Mucosa of rectum (tissue), 2 donors: Measurements from ENCODE around the gene TUBA1A.
"Not testable (repeated sequence)": the region's sequence is repeated elsewhere in the genome, so short reads cannot be mapped to it uniquely, and the experiment has no call there.

ENCODE experiments used
- H3K27ac ChIP-seq, 2 donors: one replicate each; pipeline ENCODE4 v1.7.0; 2013; ENCODE audit warnings: inconsistent platforms in 2 of 2, low read depth in 2 of 2, low read length in 2 of 2
- H3K27me3 ChIP-seq, 2 donors: one replicate each; pipeline ENCODE4 v1.7.0; 2013; ENCODE audit warnings: low read length in 2 of 2; ENCODE audit not compliant: control insufficient read depth in 2 of 2, insufficient read depth in 2 of 2
- H3K36me3 ChIP-seq, 2 donors: one replicate each; pipeline ENCODE4 v1.7.0; 2013; ENCODE audit warnings: low read length in 2 of 2; ENCODE audit not compliant: control insufficient read depth in 2 of 2, insufficient read depth in 2 of 2
- H3K4me1 ChIP-seq, 2 donors: one replicate each; pipeline ENCODE4 v1.7.0; 2013; ENCODE audit warnings: low read length in 2 of 2, mild to moderate bottlenecking in 1 of 2; ENCODE audit not compliant: control insufficient read depth in 2 of 2, insufficient read depth in 2 of 2
- H3K4me3 ChIP-seq, 2 donors: one replicate each; pipeline ENCODE4 v1.7.0; 2013; ENCODE audit warnings: low read length in 2 of 2
- H3K9ac ChIP-seq, 2 donors: one replicate each; pipeline ENCODE4 v1.7.0; 2013; ENCODE audit warnings: low read length in 2 of 2, low read depth in 1 of 2, mild to moderate bottlenecking in 1 of 2
- H3K9me3 ChIP-seq, 2 donors: one replicate each; pipeline ENCODE4 v1.7.0; 2013; ENCODE audit warnings: low read length in 2 of 2; ENCODE audit not compliant: control insufficient read depth in 2 of 2
- donor health status: healthy.
- donor health status: Normal muscosa, but diverticular disease.

Gene TUBA1A

DNA sequence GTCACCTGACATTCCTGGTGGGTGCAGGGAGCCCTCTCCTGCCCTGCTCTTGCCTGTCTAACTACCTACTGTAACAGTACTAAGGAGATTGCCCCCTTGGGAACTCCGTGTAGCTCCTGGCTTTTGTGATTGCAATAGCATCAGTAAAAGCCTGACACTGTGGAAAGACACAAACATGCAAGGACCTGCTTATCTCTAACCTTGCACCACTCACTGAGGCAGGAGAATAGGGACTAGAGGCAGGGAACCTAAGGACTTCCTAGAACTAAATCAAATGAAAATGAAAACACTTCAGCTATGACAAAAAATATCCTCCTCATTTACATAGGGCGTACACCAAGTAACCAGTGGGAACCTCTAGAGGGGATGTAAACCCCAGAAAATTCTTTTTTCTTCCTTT is 28.5 kb downstream of the TUBA1A start:
- no peaks in the 10 kb centered on the region for H3K27me3 ChIP-seq

GRCh38 chr12:49154221-49154620 is 34.7 kb downstream of the TUBA1A start:
- Histone ChIP-seq H3K9me3 (no peaks in the 10 kb centered on the region), H3K27me3 (no peaks in the 10 kb centered on the region), H3K36me3 (no peaks in the 10 kb centered on the region), H3K27ac (no peak overlapping the region), H3K9ac (no peak overlapping the region), H3K4me1 (no peaks in the 10 kb centered on the region), H3K4me3 (no peak overlapping the region)

More for the DNA sequence above, 28.5 kb downstream of the TUBA1A start:
- Histone ChIP-seq H3K36me3 (no peaks in the 10 kb centered on the region), H3K4me1 (no peaks in the 10 kb centered on the region), H3K9ac (no peak overlapping the region), H3K27ac (no peak overlapping the region), H3K4me3 (no peak overlapping the region), H3K9me3 (no peaks in the 10 kb centered on the region)

GRCh38 chr12:49147384-49147783 is 41.5 kb downstream of the TUBA1A start:
- Histone ChIP-seq H3K27me3 (no peaks in the 10 kb centered on the region), H3K9ac (no peak overlapping the region), H3K4me1 (no peaks in the 10 kb centered on the region), H3K36me3 (no peaks in the 10 kb centered on the region), H3K9me3 (no peaks in the 10 kb centered on the region), H3K27ac (no peak overlapping the region), H3K4me3 (no peak overlapping the region)

GRCh38 chr12:49146406-49146805 is 42.5 kb downstream of the TUBA1A start:
- Histone ChIP-seq H3K27me3 (no peaks in the 10 kb centered on the region), H3K4me1 (no peaks in the 10 kb centered on the region), H3K36me3 (no peaks in the 10 kb centered on the region), H3K9ac (no peak overlapping the region), H3K9me3 (no peaks in the 10 kb centered on the region), H3K4me3 (no peak overlapping the region), H3K27ac (no peak overlapping the region)

DNA sequence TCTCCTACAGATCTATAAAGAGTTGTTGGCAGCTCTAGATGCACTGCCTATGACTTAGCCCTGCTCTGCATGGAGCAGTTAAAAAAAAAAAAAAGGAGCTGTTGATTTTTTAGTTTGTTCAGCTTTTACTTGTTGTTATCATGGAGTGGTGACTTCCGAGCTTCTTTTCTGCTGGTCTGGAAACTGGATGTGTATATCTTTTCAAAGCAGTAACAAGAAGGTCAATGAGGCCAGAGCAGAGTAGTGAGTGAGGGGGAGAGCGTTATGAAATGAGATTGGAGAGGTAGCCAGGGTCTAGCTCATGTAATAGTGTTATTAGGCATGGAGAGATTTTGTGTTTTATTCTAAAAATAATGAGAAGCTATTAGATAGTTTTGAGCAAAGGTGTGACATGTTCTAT is 44.5 kb downstream of the TUBA1A start:
- Histone ChIP-seq H3K9ac (no peak overlapping the region), H3K27ac (no peak overlapping the region), H3K36me3 (no peaks in the 10 kb centered on the region), H3K27me3 (no peaks in the 10 kb centered on the region), H3K9me3 (no peaks in the 10 kb centered on the region), H3K4me3 (no peak overlapping the region), H3K4me1 (no peaks in the 10 kb centered on the region)

- Histone ChIP-seq H3K27me3 (no peaks in the 10 kb centered on the region), H3K4me1 (no peaks in the 10 kb centered on the region), H3K27ac (no peak overlapping the region), H3K9me3 (no peaks in the 10 kb centered on the region), H3K4me3 (no peak overlapping the region), H3K36me3 (no peaks in the 10 kb centered on the region), H3K9ac (no peak overlapping the region)
Measured at GRCh38 chr12:49138999-49139398, 49.9 kb downstream of the TUBA1A start.

DNA sequence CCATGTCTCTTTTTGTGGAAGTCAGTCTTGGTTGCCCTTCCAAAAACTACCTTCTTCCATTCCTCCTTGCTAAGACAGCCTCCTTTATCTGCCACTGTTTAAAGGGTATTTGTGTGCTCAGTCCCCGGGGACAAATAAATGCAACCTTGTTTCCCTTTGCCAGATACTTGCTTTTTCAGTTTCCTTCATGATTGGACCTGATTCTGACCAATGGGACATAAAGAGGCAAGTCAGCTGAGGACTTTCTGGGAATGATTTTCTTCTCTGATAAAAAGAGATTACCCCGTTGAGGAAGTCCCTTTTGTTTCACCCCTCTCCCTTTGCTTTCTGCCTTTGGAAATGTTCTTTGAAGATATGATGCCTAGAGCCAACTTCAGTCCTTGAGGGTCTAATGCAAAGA is 50.3 kb downstream of the TUBA1A start:
- Histone ChIP-seq H3K36me3 (no peaks in the 10 kb centered on the region), H3K4me1 (no peaks in the 10 kb centered on the region), H3K27ac (no peak overlapping the region), H3K9me3 (no peaks in the 10 kb centered on the region), H3K9ac (no peak overlapping the region), H3K27me3 (no peaks in the 10 kb centered on the region), H3K4me3 (no peak overlapping the region)

GRCh38 chr12:49137476-49137875 is 51.4 kb downstream of the TUBA1A start:
- H3K4me3 ChIP-seq = no peak overlapping the region
- H3K27ac ChIP-seq = no peak overlapping the region
- H3K36me3 ChIP-seq = no peaks in the 10 kb centered on the region
- H3K9ac ChIP-seq = no peak overlapping the region
- H3K9me3 ChIP-seq = no peaks in the 10 kb centered on the region
- no peaks in the 10 kb centered on the region for H3K27me3 ChIP-seq
- peaks cover 0 to 2% of the 10 kb centered on the region in 2 donors for H3K4me1 ChIP-seq

DNA sequence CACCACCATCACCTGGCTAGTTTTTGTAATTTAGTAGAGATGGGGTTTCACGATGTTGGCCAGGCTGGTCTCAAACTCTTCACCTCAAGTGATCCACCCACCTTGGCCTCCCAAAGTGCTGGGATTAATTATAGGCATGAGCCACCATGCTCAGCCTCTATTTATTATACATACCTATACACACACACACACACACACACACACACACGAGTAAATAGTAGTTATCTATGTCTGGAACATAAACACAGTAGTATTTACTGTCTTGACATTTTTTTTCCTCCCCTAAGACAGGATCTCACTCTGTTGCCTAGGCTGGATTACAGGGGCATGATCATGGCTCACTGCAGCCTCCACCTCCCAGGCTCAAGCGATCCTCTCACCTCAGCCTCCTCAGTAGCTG is 51.9 kb downstream of the TUBA1A start:
- not testable (repeated sequence) for H3K4me3 ChIP-seq, H3K27me3 ChIP-seq, H3K36me3 ChIP-seq, H3K9me3 ChIP-seq, H3K27ac ChIP-seq, H3K4me1 ChIP-seq, H3K9ac ChIP-seq
